B cell (primary cell): ENCODE measurements around the gene WIPI1. TPM values are rescaled to one million over a fixed set of nuclear protein-coding genes. Genes with fewer than 3 reads are reported as not detected.
A peak's percentile ranks its signal among the peaks of the same experiment; 100 is the strongest.

Experiments
- ATAC-seq: fragments of 200-7000 bp; cut with Tn5 transposase; one replicate; pipeline ENCODE4 v1.10.0; 2021; ENCODE audit warnings: low read depth, mild to moderate bottlenecking, moderate number of reproducible peaks, moderate library complexity
- CTCF ChIA-PET: fragments of 350-600 bp; sonication (Branson Sonifier 250); formaldehyde crosslinking; loops from one replicate; lab custom pipeline; 2021; ENCODE audit warnings: antibody characterized with exemption, inconsistent platforms; lab: Charles Lee
- POLR2A ChIA-PET: fragments of 350-600 bp; sonication (Branson Sonifier 250); formaldehyde crosslinking; loops from one replicate; lab custom pipeline; 2021; ENCODE audit warnings: antibody characterized with exemption; lab: Charles Lee
- DNase-seq: peaks from one replicate; pipeline ENCODE4 v3.0.0; 2013
- H2AFZ ChIP-seq: 2 replicates; pipeline ENCODE4 v1.6.1; 2012; ENCODE audit warnings: mild to moderate bottlenecking, low read depth, low read length; ENCODE audit not compliant: insufficient read depth, poor library complexity, severe bottlenecking
- H3K27ac ChIP-seq, 2 donors: 1 replicate in 1 of 2; 2 replicates in 1 of 2; pipeline ENCODE4 v1.5.1; 2012 to 2013; ENCODE audit warnings: low read length in 2 of 2, mild to moderate bottlenecking in 2 of 2, moderate library complexity in 1 of 2
- H3K27me3 ChIP-seq, 4 experiments: fragments of 200-600 bp in 1 of 4; sonication (generic) in 1 of 4; replicated peaks in 1 of 4; 1 replicate in 2 of 4; 2 replicates in 2 of 4; pipeline versions ENCODE4 v1.6.1 to v1.7.0; 2013 to 2016; ENCODE audit warnings: low read length in 3 of 4, mild to moderate bottlenecking in 2 of 4, mixed read lengths in 1 of 4, moderate library complexity in 1 of 4; ENCODE audit not compliant: insufficient read depth in 4 of 4, control insufficient read depth in 3 of 4; ENCODE audit errors: control extremely low read depth in 1 of 4
- H3K36me3 ChIP-seq, 2 experiments: replicated peaks in 1 of 2; 1 replicate in 1 of 2; 2 replicates in 1 of 2; pipeline versions ENCODE4 v1.6.1 to v1.7.1; 2013; ENCODE audit warnings: low read length in 1 of 2; ENCODE audit not compliant: insufficient read depth in 2 of 2, control insufficient read depth in 1 of 2; ENCODE audit errors: control extremely low read depth in 1 of 2, extremely low read depth in 1 of 2
- H3K4me1 ChIP-seq, 2 donors: fragments of 200-600 bp in 1 of 2; sonication (generic) in 1 of 2; 1 replicate in 1 of 2; 2 replicates in 1 of 2; pipeline versions ENCODE4 v1.5.1 to v1.6.1; 2013 to 2017; ENCODE audit warnings: low read length in 2 of 2; ENCODE audit not compliant: control insufficient read depth in 2 of 2, insufficient read depth in 2 of 2
- H3K4me2 ChIP-seq: replicated peaks from 2 replicates; pipeline ENCODE3; 2012; ENCODE audit warnings: mild to moderate bottlenecking, low read depth, low read length; ENCODE audit not compliant: poor library complexity, severe bottlenecking
- H3K4me3 ChIP-seq, 5 experiments: fragments of 200-600 bp in 1 of 5; sonication (generic) in 1 of 5; 1 replicate in 3 of 5; 2 replicates in 2 of 5; pipeline versions ENCODE4 v1.5.1 to v1.7.0; 2011 to 2016; ENCODE audit warnings: low read length in 4 of 5, mild to moderate bottlenecking in 4 of 5, low read depth in 2 of 5, control low read depth in 1 of 5, moderate library complexity in 1 of 5; ENCODE audit not compliant: insufficient read depth in 1 of 5; ENCODE audit errors: control extremely low read depth in 1 of 5, extremely low read depth in 1 of 5
- H3K79me2 ChIP-seq: fragments of 200-600 bp; sonication (generic); one replicate; pipeline ENCODE4 v1.6.0; 2016; ENCODE audit warnings: low read length; ENCODE audit not compliant: control insufficient read depth, insufficient read depth
- H3K9ac ChIP-seq: fragments of 200-600 bp; sonication (generic); 2 replicates; pipeline ENCODE4 v1.6.1; 2017; ENCODE audit warnings: mild to moderate bottlenecking, low read length, moderate library complexity
- H3K9me3 ChIP-seq, 3 donors: one replicate each; pipeline versions ENCODE4 v1.6.1 to v1.7.1; 2013; ENCODE audit warnings: low read length in 2 of 3; ENCODE audit not compliant: control insufficient read depth in 2 of 3, insufficient read depth in 1 of 3; ENCODE audit errors: control extremely low read depth in 1 of 3
- H4K20me1 ChIP-seq: 2 replicates; pipeline ENCODE4 v1.6.0; 2012; ENCODE audit warnings: mild to moderate bottlenecking, low read length; ENCODE audit not compliant: insufficient read depth, control insufficient read depth, poor library complexity, severe bottlenecking
- H3K27ac Mint-ChIP-seq: one replicate; pipeline ENCODE4 v1.8.0; 2021; ENCODE audit warnings: mixed read lengths
- H3K27me3 Mint-ChIP-seq: one replicate; pipeline ENCODE4 v1.8.0; 2021; ENCODE audit warnings: mixed read lengths
- H3K4me1 Mint-ChIP-seq: one replicate; pipeline ENCODE4 v1.8.0; 2021; ENCODE audit warnings: mixed read lengths
- H3K4me3 Mint-ChIP-seq: one replicate; pipeline ENCODE4 v1.8.0; 2021; ENCODE audit warnings: mixed read lengths
- H3K9me3 Mint-ChIP-seq: one replicate; pipeline ENCODE4 v1.8.0; 2022; ENCODE audit warnings: mixed read lengths; ENCODE audit not compliant: insufficient read depth
- CTCF ChIP-seq: fragments of 200-600 bp; IDR thresholded peaks from one replicate; pipeline ENCODE4 v1.8.0; 2022; ENCODE audit warnings: antibody characterized with exemption, mild to moderate bottlenecking
- EZH2 ChIP-seq: IDR thresholded peaks from 2 replicates; pipeline ENCODE4 v1.6.1; 2012; ENCODE audit warnings: borderline replicate concordance, low read depth, mild to moderate bottlenecking, moderate library complexity, low read length; ENCODE audit not compliant: insufficient read depth, poor library complexity, severe bottlenecking
- WGBS: methylation state at CpG from one replicate; pipeline ENCODE4 v1.1.5; 2013; ENCODE audit warnings: missing lambda C conversion rate; ENCODE audit not compliant: insufficient coverage; 5-methylcytosine and 5-hydroxymethylcytosine counted together
- intact Hi-C: fragments of 100-400 bp; cut with micrococcal nuclease; formaldehyde crosslinking; loops from one replicate; pipeline ENCODE4 v1.10.0; 2022
- polyA plus RNA-seq: library from polyadenylated mRNA; depleted of rRNA; stranded (reverse); fragments of >200 nt; gene quantifications from 2 replicates; pipeline ENCODE4 v1.2.3, GENCODE V29; 2012
- total RNA-seq, 2 donors: library from RNA; stranded (reverse); fragments of 120-200 nt in 1 of 2; gene quantifications; 1 replicate in 1 of 2; 2 replicates in 1 of 2; pipeline versions ENCODE4 v1.2.3 to v1.2.4, GENCODE V29; 2013 to 2022

WIPI1 gene
- total and polyA plus RNA-seq, 2 donors (not counting 1 experiment from before 2014, with no cell fraction given) = 6.0 to 14.7 TPM

- TF ChIP-seq EZH2 = no peak
- no peak for TF ChIP-seq CTCF
- Histone ChIP-seq H3K27ac (no peak overlapping the region), H3K4me3 (peak overlapping the region in 1 of 5 experiments; percentile 34), H3K4me1 (peaks cover 10 to 17% of the 10 kb centered on the region in 2 donors), H3K79me2 (no peaks in the 10 kb centered on the region), H4K20me1 (no peaks in the 10 kb centered on the region), H3K36me3 (no peaks in the 10 kb centered on the region), H3K27me3 (no peaks in the 10 kb centered on the region), H3K4me2 (no peak overlapping the region), H3K9me3 (no peaks in the 10 kb centered on the region), H3K9ac (no peak overlapping the region), H2AFZ (no peak overlapping the region)
- Mint-ChIP-seq H3K27me3 (no peaks in the 10 kb centered on the region), H3K4me3 (peak overlapping the region; percentile 90), H3K4me1 (peaks cover 18% of the 10 kb centered on the region), H3K27ac (no peak overlapping the region), H3K9me3 (no peaks in the 10 kb centered on the region)
- ATAC-seq (no peak), DNase-seq (no peak)
- intact Hi-C loops = loop anchor here (2.0 to 5.0 kb wide), 5 partner anchors 19 to 644 kb away; no protein-coding TSS in a partner anchor
- ChIA-PET POLR2A (interaction anchor here (0.6 kb wide), 1 partner anchor 658 kb away, joined by 4 read pairs; no protein-coding TSS in a partner anchor), CTCF (interaction anchor here (0.7 to 7.4 kb wide), 9 partner anchors 10 to 255 kb away, joined by 3 to 42 read pairs (median 5); no protein-coding TSS in a partner anchor)
- 100% methylated on average over 1 of the region's 4 CpGs for WGBS
These were observed 1.4 kb downstream of the WIPI1 start for GRCh38 chr17:68455901-68456338.

GRCh38 chr17:68453991-68454665 is 3.2 kb downstream of the WIPI1 start:
- ChIA-PET POLR2A (interaction anchor here (0.6 kb wide), 1 partner anchor 11 kb away, joined by 5 read pairs; no protein-coding TSS in a partner anchor), CTCF (interaction anchor here (0.6 to 7.4 kb wide), 6 partner anchors 12 to 254 kb away, joined by 3 to 42 read pairs (median 4); no protein-coding TSS in a partner anchor)
- Histone ChIP-seq H3K9ac (no peak overlapping the region), H3K36me3 (peaks cover 0 to 5% of the 10 kb centered on the region in 2 experiments), H3K4me1 (peaks cover 10 to 17% of the 10 kb centered on the region in 2 donors), H2AFZ (no peak overlapping the region), H3K4me2 (no peak overlapping the region), H3K4me3 (no peak overlapping the region), H4K20me1 (no peaks in the 10 kb centered on the region), H3K79me2 (no peaks in the 10 kb centered on the region), H3K27ac (no peak overlapping the region), H3K27me3 (no peaks in the 10 kb centered on the region), H3K9me3 (no peaks in the 10 kb centered on the region)
- H3K27ac Mint-ChIP-seq = no peak overlapping the region
- TF ChIP-seq CTCF (no peak), EZH2 (no peak)
- no peak overlapping the region for H3K4me3 Mint-ChIP-seq
- WGBS = 100% methylated on average over 3 of the region's 5 CpGs
- H3K4me1 Mint-ChIP-seq = peaks cover 18% of the 10 kb centered on the region
- intact Hi-C loops = no loop called here
- ATAC-seq (no peak), DNase-seq (no peak)
- no peaks in the 10 kb centered on the region for H3K27me3 Mint-ChIP-seq
- H3K9me3 Mint-ChIP-seq = no peaks in the 10 kb centered on the region
